RCC 7860 (cell line): ENCODE data around the gene ZFPM1.

Source experiments
- DNase-seq: peaks from one replicate; pipeline ENCODE4 v3.0.0-alpha.2; 2015; ENCODE audit warnings: low spot score
- FAIRE-seq: peaks from 2 replicates; lab custom pipeline; 2012; peaks lifted over from hg19 to GRCh38; lab: Jason Lieb, UNC

Gene ZFPM1

GRCh38 chr16:88536510-88536909 is 83.4 kb downstream of the ZFPM1 start:
- DNase-seq (no peak), FAIRE-seq (no peak)

GRCh38 chr16:88536971-88537751 is 84.1 kb downstream of the ZFPM1 start:
- FAIRE-seq, result no peak
- DNase-seq, result no peak

- FAIRE-seq, result no peak
- no peak for DNase-seq
Measured at GRCh38 chr16:88537859-88538258, 84.8 kb downstream of the ZFPM1 start.

GRCh38 chr16:88538366-88539060 is 85.4 kb downstream of the ZFPM1 start:
- DNase-seq (no peak), FAIRE-seq (no peak)

GRCh38 chr16:88539261-88539651 is 86.2 kb downstream of the ZFPM1 start:
- DNase-seq, result no peak
- FAIRE-seq, result no peak

GRCh38 chr16:88539652-88540345 is 86.7 kb downstream of the ZFPM1 start:
- no peak for FAIRE-seq
- no peak for DNase-seq

GRCh38 chr16:88540346-88540977 is 87.4 kb downstream of the ZFPM1 start:
- FAIRE-seq, result no peak
- DNase-seq, result no peak

GRCh38 chr16:88541831-88542616 is 88.9 kb downstream of the ZFPM1 start:
- DNase-seq, result no peak
- FAIRE-seq, result no peak

GRCh38 chr16:88543230-88543813 is 90.2 kb downstream of the ZFPM1 start:
- FAIRE-seq (no peak), DNase-seq (no peak)

- FAIRE-seq, result no peak
Measured at GRCh38 chr16:88545781-88546180, 92.7 kb downstream of the ZFPM1 start.

GRCh38 chr16:88548131-88548874 is 95.2 kb downstream of the ZFPM1 start:
- FAIRE-seq, result no peak
- DNase-seq, result no peak

More at GRCh38 chr16:88545781-88546180, 92.7 kb downstream of the ZFPM1 start:
- DNase-seq, result no peak

- FAIRE-seq, result no peak
- DNase-seq, result no peak
Measured at GRCh38 chr16:88548985-88549384, 95.9 kb downstream of the ZFPM1 start.

- FAIRE-seq (no peak), DNase-seq (no peak)
Measured at GRCh38 chr16:88549671-88550245, 96.7 kb downstream of the ZFPM1 start.

- no peak for DNase-seq
- no peak for FAIRE-seq
Measured at GRCh38 chr16:88550246-88550661, 97.2 kb downstream of the ZFPM1 start.

- no peak for DNase-seq
- no peak for FAIRE-seq
Measured at GRCh38 chr16:88552166-88552565, 99.1 kb downstream of the ZFPM1 start.

- FAIRE-seq, result no peak
- no peak for DNase-seq
Measured at GRCh38 chr16:88552815-88553214, 99.7 kb downstream of the ZFPM1 start.

GRCh38 chr16:88553739-88554138 is 100.7 kb downstream of the ZFPM1 start:
- no peak for FAIRE-seq

GRCh38 chr16:88554711-88555264 is 101.7 kb downstream of the ZFPM1 start:
- DNase-seq (no peak), FAIRE-seq (no peak)

More at GRCh38 chr16:88553739-88554138, 100.7 kb downstream of the ZFPM1 start:
- DNase-seq, result no peak
